ENCODE results near the gene AATK. TPM values are rescaled to one million over a fixed set of nuclear protein-coding genes. Genes with fewer than 3 reads are reported as not detected.

The AATK gene
- total RNA-seq, 1 donor from 2014 or later: 0.67 TPM

DNA sequence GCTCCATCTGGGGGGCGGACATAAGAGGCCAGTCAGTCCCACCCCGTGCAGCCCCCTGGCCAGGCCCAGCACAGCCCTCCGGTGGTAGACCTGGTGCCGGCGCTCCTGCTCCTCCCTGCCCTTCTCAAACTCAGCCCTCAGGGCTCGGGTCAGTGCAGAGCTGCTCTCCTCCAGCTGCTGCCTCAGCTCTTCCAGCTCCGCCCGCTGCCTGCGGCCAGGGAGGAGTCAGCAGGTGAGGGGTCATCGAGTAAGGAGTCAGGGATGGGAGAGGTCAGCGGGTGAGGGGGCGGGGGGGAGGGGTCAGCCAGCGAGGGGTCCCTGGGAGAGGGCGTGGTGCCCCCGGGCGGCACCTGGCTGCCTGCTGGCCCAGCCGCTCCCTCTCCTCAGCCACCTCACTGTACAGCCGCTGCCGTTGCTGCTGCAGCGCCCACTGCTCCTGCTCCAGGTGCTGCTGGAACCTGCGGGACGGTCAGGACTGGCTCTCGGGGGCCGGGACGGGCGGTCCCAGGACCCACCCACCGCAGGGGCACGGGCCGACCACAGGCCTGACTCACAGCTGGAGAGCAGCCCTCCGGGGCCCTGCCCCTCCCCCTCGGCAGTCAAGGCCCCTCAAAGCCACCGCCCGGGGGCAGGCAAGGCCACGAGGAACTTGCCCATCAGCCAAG is 26.5 kb upstream of the AATK start:
- Mint-ChIP-seq H3K9me3 (ENCODE audit: low read depth) (no peaks in the 10 kb centered on the region), H3K36me3 (ENCODE audit: low read depth) (peaks cover 2% of the 10 kb centered on the region)
- peak; percentile 93 for DNase-seq (ENCODE audit: low spot score)

DNA sequence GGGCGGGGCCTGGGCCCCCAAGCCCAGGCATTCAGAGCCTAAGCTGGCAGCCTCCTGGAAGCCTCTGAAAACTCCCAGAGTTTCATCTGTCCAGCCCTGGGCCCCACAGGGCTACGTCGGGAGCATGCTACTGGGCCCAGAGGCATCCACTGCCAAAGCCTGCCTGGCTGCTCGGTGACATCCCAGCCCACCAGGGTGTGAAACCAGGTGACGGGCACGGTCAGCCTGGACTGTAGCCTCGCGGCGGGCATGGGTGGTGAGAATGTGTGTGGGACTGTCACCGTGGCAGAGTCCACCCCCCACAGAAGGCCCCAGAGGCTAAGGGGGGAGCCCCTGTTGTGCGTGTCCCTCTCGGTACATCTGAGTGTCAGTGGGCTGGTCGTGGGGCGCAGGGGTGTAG is 25.6 kb upstream of the AATK start:
- H3K27ac Mint-ChIP-seq (ENCODE audit: unreplicated experiment): no peak overlapping the region
- DNase-seq (ENCODE audit: low spot score): no peak
- H3K27me3 Mint-ChIP-seq (ENCODE audit: low read depth): no peaks in the 10 kb centered on the region
- no peak overlapping the region for H3K4me3 Mint-ChIP-seq (ENCODE audit: unreplicated experiment)
- H3K36me3 Mint-ChIP-seq (ENCODE audit: low read depth): peaks cover 2% of the 10 kb centered on the region
- H3K9me3 Mint-ChIP-seq (ENCODE audit: low read depth): no peaks in the 10 kb centered on the region
- TF ChIP-seq, protein P1, sequence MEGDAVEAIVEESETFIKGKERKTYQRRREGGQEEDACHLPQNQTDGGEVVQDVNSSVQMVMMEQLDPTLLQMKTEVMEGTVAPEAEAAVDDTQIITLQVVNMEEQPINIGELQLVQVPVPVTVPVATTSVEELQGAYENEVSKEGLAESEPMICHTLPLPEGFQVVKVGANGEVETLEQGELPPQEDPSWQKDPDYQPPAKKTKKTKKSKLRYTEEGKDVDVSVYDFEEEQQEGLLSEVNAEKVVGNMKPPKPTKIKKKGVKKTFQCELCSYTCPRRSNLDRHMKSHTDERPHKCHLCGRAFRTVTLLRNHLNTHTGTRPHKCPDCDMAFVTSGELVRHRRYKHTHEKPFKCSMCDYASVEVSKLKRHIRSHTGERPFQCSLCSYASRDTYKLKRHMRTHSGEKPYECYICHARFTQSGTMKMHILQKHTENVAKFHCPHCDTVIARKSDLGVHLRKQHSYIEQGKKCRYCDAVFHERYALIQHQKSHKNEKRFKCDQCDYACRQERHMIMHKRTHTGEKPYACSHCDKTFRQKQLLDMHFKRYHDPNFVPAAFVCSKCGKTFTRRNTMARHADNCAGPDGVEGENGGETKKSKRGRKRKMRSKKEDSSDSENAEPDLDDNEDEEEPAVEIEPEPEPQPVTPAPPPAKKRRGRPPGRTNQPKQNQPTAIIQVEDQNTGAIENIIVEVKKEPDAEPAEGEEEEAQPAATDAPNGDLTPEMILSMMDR (IDR thresholded peaks at IDR 0.05): no peak
- H3K4me1 Mint-ChIP-seq (ENCODE audit: low read depth): no peaks in the 10 kb centered on the region

More for the DNA sequence above, 26.5 kb upstream of the AATK start:
- TF ChIP-seq, protein P1 (IDR thresholded peaks at IDR 0.05): no peak
- Mint-ChIP-seq H3K27me3 (ENCODE audit: low read depth) (no peaks in the 10 kb centered on the region), H3K4me1 (ENCODE audit: low read depth) (no peaks in the 10 kb centered on the region), H3K27ac (ENCODE audit: unreplicated experiment) (no peak overlapping the region), H3K4me3 (ENCODE audit: unreplicated experiment) (no peak overlapping the region)

DNA sequence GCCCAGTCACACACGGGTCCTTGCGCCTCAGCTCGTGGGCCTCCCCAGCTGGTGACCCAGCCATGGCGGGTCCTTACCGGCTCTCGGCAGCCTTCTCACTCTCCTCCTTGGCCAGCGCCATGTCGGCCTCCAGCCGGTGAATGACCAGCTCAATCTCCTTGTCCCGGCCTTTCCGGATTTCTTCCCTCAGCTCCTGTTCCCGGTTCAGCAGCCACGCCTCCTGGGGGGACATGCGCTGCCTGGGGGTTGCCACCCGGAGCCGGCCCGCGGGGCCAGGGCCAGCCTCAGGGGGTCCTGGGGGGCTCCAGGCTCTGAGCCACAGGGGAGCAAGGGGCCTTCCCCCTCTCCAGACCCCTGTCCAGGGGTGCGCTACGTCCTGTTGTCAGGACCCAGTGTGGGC is 25.1 kb upstream of the AATK start:
- DNase-seq (ENCODE audit: low spot score): no peak
- Mint-ChIP-seq H3K27ac (ENCODE audit: unreplicated experiment) (no peak overlapping the region), H3K27me3 (ENCODE audit: low read depth) (no peaks in the 10 kb centered on the region), H3K9me3 (ENCODE audit: low read depth) (no peaks in the 10 kb centered on the region), H3K36me3 (ENCODE audit: low read depth) (peaks cover 2% of the 10 kb centered on the region), H3K4me3 (ENCODE audit: unreplicated experiment) (no peak overlapping the region), H3K4me1 (ENCODE audit: low read depth) (no peaks in the 10 kb centered on the region)
- TF ChIP-seq, protein P1 (IDR thresholded peaks at IDR 0.05): no peak

DNA sequence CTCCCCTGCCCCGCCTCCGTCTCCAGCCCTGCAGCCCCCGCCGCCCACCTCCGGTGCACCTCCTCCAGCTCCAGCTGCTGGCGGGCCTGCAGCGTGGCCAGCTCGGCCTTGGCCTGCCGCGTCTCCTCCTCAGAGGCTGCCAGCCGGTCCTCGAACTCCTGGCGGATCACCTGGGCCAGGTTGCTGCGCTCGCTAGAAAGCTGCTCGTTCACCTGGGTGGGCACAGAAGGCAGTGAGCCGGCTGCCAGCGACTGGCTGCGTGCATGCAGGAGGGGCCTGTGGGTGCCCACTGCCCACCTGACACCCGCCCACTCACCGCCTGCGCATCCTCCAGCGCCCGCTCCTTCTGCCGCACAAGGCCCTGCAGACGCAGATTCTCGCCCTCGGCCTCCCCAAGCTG is 24.6 kb upstream of the AATK start:
- peak; percentile 91 for DNase-seq (ENCODE audit: low spot score)
- Mint-ChIP-seq H3K4me3 (ENCODE audit: unreplicated experiment) (no peak overlapping the region), H3K36me3 (ENCODE audit: low read depth) (peaks cover 2% of the 10 kb centered on the region)

DNA sequence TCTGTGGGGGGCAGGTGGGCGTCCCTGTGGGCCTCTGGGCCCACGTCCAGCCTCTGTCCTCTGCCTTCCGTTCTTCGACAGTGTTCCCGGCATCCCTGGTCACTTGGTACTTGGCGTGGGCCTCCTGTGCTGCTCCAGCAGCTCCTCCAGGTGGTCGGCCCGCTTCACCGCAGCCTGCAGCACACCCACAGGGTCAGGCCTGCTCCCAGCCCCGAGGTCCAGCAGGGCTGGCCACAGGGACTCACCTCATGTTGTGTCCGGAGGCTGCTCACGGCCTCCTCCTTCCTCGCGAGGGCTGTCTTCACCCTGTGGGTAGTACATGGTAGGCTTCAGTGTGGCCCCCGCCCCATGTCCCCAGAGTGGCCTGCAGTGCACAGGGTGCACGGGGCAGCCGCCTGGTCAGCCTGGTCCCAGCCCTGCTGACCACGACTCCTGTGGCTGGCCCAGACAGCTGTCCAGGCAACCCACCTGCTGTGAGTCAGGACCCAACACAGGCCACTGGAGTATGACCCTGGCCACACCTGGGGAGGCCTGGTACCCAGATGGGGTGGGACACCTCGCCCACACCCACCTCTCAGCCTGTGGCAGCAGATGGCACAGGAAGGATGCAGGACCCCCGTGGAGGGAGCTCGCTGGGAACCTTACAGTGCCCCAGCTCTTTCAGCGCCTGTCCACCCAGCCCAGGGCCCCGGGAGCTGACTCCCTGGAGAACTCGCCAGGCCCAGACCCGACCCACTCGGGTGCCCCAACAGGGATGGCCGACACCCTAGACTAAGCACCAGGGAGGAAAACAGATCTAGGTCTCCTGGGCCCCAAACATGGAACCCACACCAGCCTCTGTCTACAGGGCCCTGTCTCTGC is 23.9 kb upstream of the AATK start:
- no peak overlapping the region for H3K4me3 Mint-ChIP-seq (ENCODE audit: unreplicated experiment)
- no peak for DNase-seq (ENCODE audit: low spot score)
- H3K27me3 Mint-ChIP-seq (ENCODE audit: low read depth): no peaks in the 10 kb centered on the region
- H3K36me3 Mint-ChIP-seq (ENCODE audit: low read depth): peaks cover 2% of the 10 kb centered on the region
- no peaks in the 10 kb centered on the region for H3K9me3 Mint-ChIP-seq (ENCODE audit: low read depth)
- no peak overlapping the region for H3K27ac Mint-ChIP-seq (ENCODE audit: unreplicated experiment)
- TF ChIP-seq, protein P1 (IDR thresholded peaks at IDR 0.05): peak; percentile 29
- no peaks in the 10 kb centered on the region for H3K4me1 Mint-ChIP-seq (ENCODE audit: low read depth)

More for the DNA sequence above, 24.6 kb upstream of the AATK start:
- no peaks in the 10 kb centered on the region for H3K9me3 Mint-ChIP-seq (ENCODE audit: low read depth)
- H3K27ac Mint-ChIP-seq (ENCODE audit: unreplicated experiment): no peak overlapping the region
- H3K4me1 Mint-ChIP-seq (ENCODE audit: low read depth): no peaks in the 10 kb centered on the region
- no peaks in the 10 kb centered on the region for H3K27me3 Mint-ChIP-seq (ENCODE audit: low read depth)
- TF ChIP-seq, protein P1 (IDR thresholded peaks at IDR 0.05): no peak
